Hepatocyte (in vitro differentiated cells): Measurements from ENCODE around the gene TIGD6. TPM values are rescaled to one million over a fixed set of nuclear protein-coding genes. Genes with fewer than 3 reads are reported as not detected.

Source experiments
- DNase-seq: peaks from one replicate; pipeline ENCODE4 v3.0.0-alpha.2; 2016; ENCODE audit warnings: low spot score
- H2AFZ ChIP-seq: fragments of 200-600 bp; sonication (generic); 2 replicates; pipeline ENCODE4 v1.6.0; 2016; ENCODE audit warnings: antibody characterized with exemption, mild to moderate bottlenecking
- H3K27ac ChIP-seq: fragments of 200-600 bp; sonication (generic); 2 replicates; pipeline ENCODE4 v1.5.1; 2016; ENCODE audit warnings: mild to moderate bottlenecking
- H3K27me3 ChIP-seq: fragments of 200-600 bp; sonication (generic); 2 replicates; pipeline ENCODE4 v1.6.1; 2016
- H3K36me3 ChIP-seq: fragments of 200-600 bp; sonication (generic); replicated peaks from 2 replicates; pipeline ENCODE4 v1.5.1; 2016; ENCODE audit warnings: low read depth; ENCODE audit not compliant: insufficient read depth
- H3K4me1 ChIP-seq: fragments of 200-600 bp; sonication (generic); 2 replicates; pipeline ENCODE4 v1.5.1; 2016; ENCODE audit warnings: mild to moderate bottlenecking, moderate library complexity; ENCODE audit not compliant: insufficient read depth
- H3K4me2 ChIP-seq: fragments of 200-600 bp; sonication (generic); 2 replicates; pipeline ENCODE4 v1.6.0; 2016
- H3K4me3 ChIP-seq: fragments of 200-600 bp; sonication (generic); 2 replicates; pipeline ENCODE4 v1.5.1; 2016; ENCODE audit warnings: mild to moderate bottlenecking
- H3K79me2 ChIP-seq: fragments of 200-600 bp; sonication (generic); 2 replicates; pipeline ENCODE4 v1.6.0; 2017; ENCODE audit warnings: mild to moderate bottlenecking
- H3K9me2 ChIP-seq: fragments of 200-600 bp; sonication (generic); replicated peaks from 2 replicates; pipeline ENCODE4 v1.6.0; 2017; ENCODE audit warnings: mild to moderate bottlenecking; ENCODE audit not compliant: insufficient read depth
- H3K9me3 ChIP-seq: fragments of 200-600 bp; sonication (generic); 2 replicates; pipeline ENCODE4 v1.5.1; 2016; ENCODE audit warnings: low read depth, mild to moderate bottlenecking
- H4K20me1 ChIP-seq: fragments of 200-600 bp; sonication (generic); 2 replicates; pipeline ENCODE4 v1.6.0; 2016; ENCODE audit warnings: mild to moderate bottlenecking; ENCODE audit not compliant: insufficient read depth, poor library complexity, severe bottlenecking
- CTCF ChIP-seq: fragments of 200-600 bp; sonication (generic); IDR thresholded peaks from 2 replicates; pipeline ENCODE4 v1.5.1; 2016; ENCODE audit warnings: antibody characterized with exemption, mild to moderate bottlenecking; ENCODE audit not compliant: poor library complexity
- EZH2 ChIP-seq: fragments of 200-600 bp; sonication (generic); IDR thresholded peaks from 2 replicates; pipeline ENCODE4 v1.6.1; 2016; ENCODE audit warnings: antibody characterized with exemption, mild to moderate bottlenecking, borderline replicate concordance
- EZH2phosphoT487 ChIP-seq: fragments of 200-600 bp; sonication (generic); IDR thresholded peaks from one replicate; pipeline ENCODE4 v1.6.1; 2018; ENCODE audit warnings: antibody characterized with exemption, mild to moderate bottlenecking, low read depth, moderate library complexity; ENCODE audit not compliant: unreplicated experiment, severe bottlenecking
- WGBS: methylation state at CpG from one replicate; pipeline ENCODE4 v1.1.6; 2016; ENCODE audit warnings: low lambda C conversion rate; ENCODE audit errors: missing lambda C conversion rate; 5-methylcytosine and 5-hydroxymethylcytosine counted together
- polyA plus RNA-seq: library from polyadenylated mRNA; unstranded; fragments of >200 nt; fragmentation: Nextera tagmentation; extraction: Ambion mirVana; gene quantifications from 2 replicates; pipeline ENCODE4 v1.2.1, GENCODE V29; 2016
- total RNA-seq: library from RNA; depleted of rRNA; stranded (reverse); fragments of >200 nt; gene quantifications from 2 replicates; pipeline ENCODE4 v1.2.3, GENCODE V29; 2014

Gene TIGD6
- total and polyA plus RNA-seq, 2 experiments from 2014 or later: 4.6 to 5.0 TPM

- no peaks in the 10 kb centered on the region for H3K27me3 ChIP-seq
- under 1% methylated on average over 83 of the region's 84 CpGs for WGBS
- H3K9me3 ChIP-seq: no peaks in the 10 kb centered on the region
- H3K79me2 ChIP-seq: peaks cover 44% of the 10 kb centered on the region
- peaks cover 10% of the 10 kb centered on the region for H3K4me1 ChIP-seq
- H2AFZ ChIP-seq: peak within 1 kb of the TSS; percentile 22
- peaks cover under 1% of the 10 kb centered on the region for H4K20me1 ChIP-seq
- peak; percentile 98 for DNase-seq
- peak within 1 kb of the TSS; percentile 92 for H3K4me2 ChIP-seq
- no peak for TF ChIP-seq CTCF
- no peak for TF ChIP-seq EZH2
- TF ChIP-seq EZH2phosphoT487: no peak
- no peaks in the 10 kb centered on the region for H3K36me3 ChIP-seq
- H3K27ac ChIP-seq: peak within 1 kb of the TSS; percentile 96
- peak within 1 kb of the TSS; percentile 48 for H3K4me3 ChIP-seq
- no peaks in the 10 kb centered on the region for H3K9me2 ChIP-seq
Observed at GRCh38 chr5:149960272-149961185, 39.9 kb downstream of the TIGD6 start, which contains the start of gene SLC26A2. TSS of gene SLC26A2 (plus strand) at chr5:149960758. CDS start at chr5:149977653, 16,895 bp downstream.

GRCh38 chr5:149959406-149960236 is 40.8 kb downstream of the TIGD6 start:
- peak; percentile 73 for DNase-seq
- 42% methylated on average over 14 of the region's 14 CpGs for WGBS
- Histone ChIP-seq H3K9me3 (no peaks in the 10 kb centered on the region), H3K27me3 (no peaks in the 10 kb centered on the region), H3K4me2 (peak overlapping the region; percentile 74), H3K9me2 (no peaks in the 10 kb centered on the region), H3K4me3 (peak overlapping the region; percentile 14), H3K36me3 (no peaks in the 10 kb centered on the region), H4K20me1 (no peaks in the 10 kb centered on the region), H2AFZ (peak overlapping the region; percentile 22), H3K4me1 (peaks cover 9% of the 10 kb centered on the region), H3K27ac (peak overlapping the region; percentile 96), H3K79me2 (peaks cover 35% of the 10 kb centered on the region)
- peak; percentile 55 for TF ChIP-seq CTCF
- TF ChIP-seq EZH2phosphoT487: no peak

GRCh38 chr5:149957855-149958254 is 42.6 kb downstream of the TIGD6 start:
- Histone ChIP-seq H3K36me3 (no peaks in the 10 kb centered on the region), H3K27me3 (no peaks in the 10 kb centered on the region), H3K9me3 (no peaks in the 10 kb centered on the region), H3K4me2 (no peak overlapping the region), H3K9me2 (no peaks in the 10 kb centered on the region), H3K4me1 (peaks cover 9% of the 10 kb centered on the region), H3K27ac (peak overlapping the region; percentile 71), H3K4me3 (no peak overlapping the region), H4K20me1 (no peaks in the 10 kb centered on the region), H3K79me2 (peaks cover 18% of the 10 kb centered on the region), H2AFZ (no peak overlapping the region)
- DNase-seq: peak; percentile 59
- TF ChIP-seq CTCF: no peak
- 72% methylated on average over 4 of the region's 4 CpGs for WGBS
